HCT116 (cell line): Measurements from ENCODE around the gene NPLOC4. TPM values are rescaled to one million over a fixed set of nuclear protein-coding genes. Genes with fewer than 3 reads are reported as not detected.

Experiments used
- ATAC-seq: fragments of 200-7000 bp; cut with Tn5 transposase; 2 replicates; pipeline ENCODE4 v1.9.1; 2020; ENCODE audit warnings: mild to moderate bottlenecking, moderate library complexity
- BruUV-seq: library from RNA; stranded (reverse); fragments of 400-500 nt; replicated peaks from 2 replicates; lab custom pipeline; 2021; lab: Mats Ljungman, UMichigan
- CTCF ChIA-PET: fragments of 300-600 bp; sonication (Branson Sonifier 250); formaldehyde crosslinking; loops from one replicate; lab custom pipeline; 2021; ENCODE audit warnings: antibody characterized with exemption; lab: Charles Lee
- POLR2A ChIA-PET: fragments of 300-600, 350-600 bp; sonication (Branson Sonifier 250); formaldehyde crosslinking; loops from one replicate; lab custom pipeline; 2021; ENCODE audit warnings: antibody characterized with exemption; lab: Charles Lee
- RAD21 ChIA-PET, 2 experiments: fragments of 300-600 bp; sonication (Branson Sonifier 250); formaldehyde crosslinking; loops; one replicate each; lab custom pipeline; 2023; ENCODE audit warnings: low total read pairs in 2 of 2; ENCODE audit not compliant: uncharacterized antibody in 2 of 2, unreplicated experiment in 2 of 2, low non-redundant PET in 1 of 2; lab: Charles Lee
- DNase-seq: peaks from one replicate; pipeline ENCODE4 v3.0.0-alpha.2; 2010; ENCODE audit warnings: low read depth, low spot score
- H2AFZ ChIP-seq: fragments of 200-600 bp; shearing (Covaris generic), sonication (generic); 2 replicates; pipeline ENCODE4 v1.6.1; 2017; ENCODE audit warnings: low read depth, mixed run types, mixed read lengths, antibody characterized with exemption, low read length; ENCODE audit not compliant: poor library complexity, severe bottlenecking
- H3K27ac ChIP-seq: 2 replicates; pipeline ENCODE4 v1.5.1; 2012; ENCODE audit warnings: low read depth, low read length
- H3K27me3 ChIP-seq: fragments of 200-600 bp; sonication (generic); 2 replicates; pipeline ENCODE4 v1.6.1; 2016; ENCODE audit warnings: mixed run types, low read length, mixed read lengths; ENCODE audit not compliant: insufficient read depth
- H3K36me3 ChIP-seq, 2 experiments: fragments of 200-500 bp in 1 of 2; fragments of 200-600 bp in 1 of 2; sonication (Bioruptor generic) in 1 of 2; sonication (generic) in 1 of 2; 2 replicates each; pipeline versions ENCODE4 v1.5.1 to v1.6.1; 2014 to 2016; ENCODE audit warnings: low read length in 2 of 2, inconsistent platforms in 1 of 2, mixed read lengths in 1 of 2, mixed run types in 1 of 2; ENCODE audit not compliant: insufficient read depth in 2 of 2, control insufficient read depth in 1 of 2
- H3K4me1 ChIP-seq, 2 experiments: fragments of 200-600 bp in 1 of 2; sonication (generic) in 1 of 2; 2 replicates each; pipeline versions ENCODE4 v1.5.1 to v1.6.1; 2012 to 2017; ENCODE audit warnings: low read length in 2 of 2, inconsistent platforms in 1 of 2, mild to moderate bottlenecking in 1 of 2, mixed read lengths in 1 of 2, mixed run types in 1 of 2, moderate library complexity in 1 of 2; ENCODE audit not compliant: insufficient read depth in 2 of 2, control insufficient read depth in 1 of 2
- H3K4me2 ChIP-seq: fragments of 200-600 bp; sonication (generic); 2 replicates; pipeline ENCODE4 v1.6.1; 2017; ENCODE audit warnings: mixed run types, low read length, mixed read lengths
- H3K4me3 ChIP-seq, 2 experiments: fragments of 200-600 bp in 1 of 2; sonication (generic) in 1 of 2; replicated peaks in 1 of 2; 2 replicates each; pipeline ENCODE4 v1.5.1; 2011 to 2016; ENCODE audit warnings: low read length in 2 of 2, control low read depth in 1 of 2, low read depth in 1 of 2, mild to moderate bottlenecking in 1 of 2, mixed read lengths in 1 of 2, mixed run types in 1 of 2
- H3K79me2 ChIP-seq: fragments of 200-600 bp; sonication (generic); 2 replicates; pipeline ENCODE4 v1.6.1; 2017; ENCODE audit warnings: mild to moderate bottlenecking, mixed run types, low read length, moderate library complexity, mixed read lengths; ENCODE audit not compliant: insufficient read depth
- H3K9ac ChIP-seq: fragments of 200-600 bp; sonication (generic); 2 replicates; pipeline ENCODE4 v1.6.1; 2016; ENCODE audit warnings: low read length, mixed read lengths
- H3K9me2 ChIP-seq: fragments of 200-600 bp; sonication (generic), shearing (Covaris generic); 2 replicates; pipeline ENCODE4 v1.6.1; 2017; ENCODE audit warnings: mixed run types, mild to moderate bottlenecking, moderate library complexity; ENCODE audit not compliant: insufficient read depth
- H3K9me3 ChIP-seq, 2 experiments: fragments of 200-500 bp in 1 of 2; fragments of 200-600 bp in 1 of 2; sonication (Bioruptor generic) in 1 of 2; sonication (generic) in 1 of 2; 2 replicates each; pipeline ENCODE4 v1.6.1; 2014 to 2017; ENCODE audit warnings: low read length in 2 of 2, mixed read lengths in 2 of 2, inconsistent platforms in 1 of 2, low read depth in 1 of 2, mild to moderate bottlenecking in 1 of 2, mixed run types in 1 of 2, moderate library complexity in 1 of 2; ENCODE audit not compliant: control insufficient read depth in 1 of 2, insufficient read depth in 1 of 2
- H4K20me1 ChIP-seq: fragments of 200-600 bp; sonication (generic), shearing (Covaris generic); 2 replicates; pipeline ENCODE4 v1.6.1; 2017; ENCODE audit warnings: mixed run types, mild to moderate bottlenecking, moderate library complexity; ENCODE audit not compliant: insufficient read depth
- CBX3 ChIP-seq: IDR thresholded peaks from 2 replicates; pipeline ENCODE4 v1.6.1; 2012; ENCODE audit warnings: low read depth
- EGR1 ChIP-seq: IDR thresholded peaks from 2 replicates; pipeline ENCODE4 v1.6.1; 2012; ENCODE audit warnings: low read depth
- MAX ChIP-seq: IDR thresholded peaks from 2 replicates; pipeline ENCODE4 v1.6.1; 2012
- POLR2AphosphoS5 ChIP-seq: IDR thresholded peaks from 2 replicates; pipeline ENCODE4 v1.6.1; 2011; ENCODE audit warnings: mild to moderate bottlenecking, low read depth, low read length, moderate library complexity
- SRF ChIP-seq: IDR thresholded peaks from 2 replicates; pipeline ENCODE4 v1.6.1; 2012; ENCODE audit warnings: low read depth
- TCF7L2 ChIP-seq: IDR thresholded peaks from 2 replicates; pipeline ENCODE4 v1.7.0; 2011; ENCODE audit warnings: borderline replicate concordance, inconsistent platforms; ENCODE audit not compliant: insufficient read depth, insufficient read length; ENCODE audit errors: extremely low read depth
- ZFX ChIP-seq: fragments of 450-650 bp; IDR thresholded peaks from 2 replicates; pipeline ENCODE4 v1.6.1; 2017
- intact Hi-C: fragments of 100-400 bp; cut with micrococcal nuclease; formaldehyde crosslinking; loops from 2 replicates; pipeline ENCODE4 v1.10.0; 2022
- total RNA-seq: library from RNA; stranded (reverse); gene quantifications from one replicate; pipeline ENCODE4 v1.2.1, GENCODE V29; 2021; ENCODE audit not compliant: unreplicated experiment
- TF ChIP-seq, protein P1 (sequence below): IDR thresholded peaks from 2 replicates; pipeline ENCODE4 v1.6.1; 2012; ENCODE audit warnings: low read depth

NPLOC4 gene
- total RNA-seq, 1 experiment from 2014 or later, result 137 TPM

DNA sequence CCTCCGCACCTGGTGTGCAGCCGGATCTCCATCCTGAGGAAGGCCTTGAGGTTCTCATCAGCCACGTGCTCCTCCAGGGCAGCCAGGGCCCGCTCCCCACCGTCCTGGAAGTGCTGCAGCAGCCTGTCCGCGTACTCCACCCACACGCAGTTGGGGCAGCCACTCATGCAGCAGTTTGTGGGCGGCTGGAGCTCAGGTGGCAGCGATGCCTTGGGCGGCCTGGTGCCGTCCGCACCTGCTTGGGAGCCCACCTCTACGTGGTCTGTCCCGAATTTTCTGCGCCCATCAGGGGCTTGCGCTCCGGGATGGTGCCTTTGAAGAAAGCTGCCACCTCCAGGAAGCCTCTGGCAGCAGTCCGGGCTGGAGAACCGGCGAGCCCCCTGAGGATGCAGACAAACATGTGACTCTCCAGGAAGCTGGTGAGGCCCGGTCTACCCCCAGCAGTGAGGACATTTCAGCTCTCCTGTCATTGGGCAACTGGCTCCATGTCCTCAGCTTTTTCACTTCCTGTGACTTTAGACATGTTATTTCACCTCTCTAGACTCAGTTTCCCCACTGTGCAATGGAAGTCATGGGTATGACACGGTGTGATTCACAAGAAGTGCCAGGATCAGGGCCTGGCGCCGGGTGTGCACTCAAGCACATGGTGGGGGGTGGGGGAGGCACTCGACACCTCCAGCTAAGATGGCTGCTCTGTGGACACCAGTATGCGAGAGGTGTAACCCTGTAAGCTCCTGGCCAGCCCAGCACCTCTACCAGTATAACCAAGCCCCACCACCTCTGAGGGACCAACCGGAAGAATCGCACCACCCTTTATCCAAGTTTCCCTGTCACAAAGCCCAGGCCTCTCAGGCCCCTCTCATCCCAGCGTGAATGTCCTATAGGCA, 28.5 kb upstream of the NPLOC4 start (continued):
- TF ChIP-seq, protein P1, sequence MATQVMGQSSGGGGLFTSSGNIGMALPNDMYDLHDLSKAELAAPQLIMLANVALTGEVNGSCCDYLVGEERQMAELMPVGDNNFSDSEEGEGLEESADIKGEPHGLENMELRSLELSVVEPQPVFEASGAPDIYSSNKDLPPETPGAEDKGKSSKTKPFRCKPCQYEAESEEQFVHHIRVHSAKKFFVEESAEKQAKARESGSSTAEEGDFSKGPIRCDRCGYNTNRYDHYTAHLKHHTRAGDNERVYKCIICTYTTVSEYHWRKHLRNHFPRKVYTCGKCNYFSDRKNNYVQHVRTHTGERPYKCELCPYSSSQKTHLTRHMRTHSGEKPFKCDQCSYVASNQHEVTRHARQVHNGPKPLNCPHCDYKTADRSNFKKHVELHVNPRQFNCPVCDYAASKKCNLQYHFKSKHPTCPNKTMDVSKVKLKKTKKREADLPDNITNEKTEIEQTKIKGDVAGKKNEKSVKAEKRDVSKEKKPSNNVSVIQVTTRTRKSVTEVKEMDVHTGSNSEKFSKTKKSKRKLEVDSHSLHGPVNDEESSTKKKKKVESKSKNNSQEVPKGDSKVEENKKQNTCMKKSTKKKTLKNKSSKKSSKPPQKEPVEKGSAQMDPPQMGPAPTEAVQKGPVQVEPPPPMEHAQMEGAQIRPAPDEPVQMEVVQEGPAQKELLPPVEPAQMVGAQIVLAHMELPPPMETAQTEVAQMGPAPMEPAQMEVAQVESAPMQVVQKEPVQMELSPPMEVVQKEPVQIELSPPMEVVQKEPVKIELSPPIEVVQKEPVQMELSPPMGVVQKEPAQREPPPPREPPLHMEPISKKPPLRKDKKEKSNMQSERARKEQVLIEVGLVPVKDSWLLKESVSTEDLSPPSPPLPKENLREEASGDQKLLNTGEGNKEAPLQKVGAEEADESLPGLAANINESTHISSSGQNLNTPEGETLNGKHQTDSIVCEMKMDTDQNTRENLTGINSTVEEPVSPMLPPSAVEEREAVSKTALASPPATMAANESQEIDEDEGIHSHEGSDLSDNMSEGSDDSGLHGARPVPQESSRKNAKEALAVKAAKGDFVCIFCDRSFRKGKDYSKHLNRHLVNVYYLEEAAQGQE, result no peak
- no peak for TF ChIP-seq EGR1
- no peak for TF ChIP-seq TCF7L2

GRCh38 chr17:81664051-81664470, 27.1 kb upstream of the NPLOC4 start:
- Histone ChIP-seq H3K9ac (peak overlapping the region; percentile 97), H3K4me2 (peak overlapping the region; percentile 89)
- TF ChIP-seq EGR1 (peak; percentile 78), ZFX (no peak; the same call in 1 of the 2 replicates), MAX (peak; percentile 62; the same call in 1 of the 2 replicates), SRF (no peak), POLR2AphosphoS5 (peak; percentile 56; the same call in 1 of the 2 replicates), CBX3 (peak; percentile 79; the same call in 1 of the 2 replicates)
- TF ChIP-seq, all 23 proteins: peak for 4
- BruUV-seq, result no TSS peak
- RAD21 ChIA-PET, result no interaction called here
- peak overlapping the region; percentile 86 for H3K27ac ChIP-seq
- peak overlapping the region in 1 of 2 experiments; percentile 19; a peak in 1 of 4 replicates for H3K4me3 ChIP-seq
- no peaks in the 10 kb centered on the region for H3K9me3 ChIP-seq
- no peaks in the 10 kb centered on the region for H3K27me3 ChIP-seq
- peaks cover 6 to 19% of the 10 kb centered on the region in 2 experiments; a peak in 3 of 4 replicates for H3K36me3 ChIP-seq
- CTCF ChIA-PET, result no interaction called here
- POLR2A ChIA-PET, result interaction anchor here (0.9 kb wide), 1 partner anchor 20 kb away, joined by 3 read pairs; the partner anchor contains the start of gene HGS
- no peak overlapping the region for H2AFZ ChIP-seq
- H4K20me1 ChIP-seq, result peaks cover 3% of the 10 kb centered on the region; the same call in 1 of the 2 replicates
- peaks cover 40 to 48% of the 10 kb centered on the region in 2 experiments for H3K4me1 ChIP-seq
- ATAC-seq, result peak; percentile 46
- peaks cover 42% of the 10 kb centered on the region for H3K79me2 ChIP-seq
- intact Hi-C loops, result no loop called here
- no peaks in the 10 kb centered on the region for H3K9me2 ChIP-seq
- DNase-seq, result peak; percentile 64
